Heart left ventricle (tissue), 16 donors: ENCODE measurements around the gene LGSN. TPM values are rescaled to one million over a fixed set of nuclear protein-coding genes. Genes with fewer than 3 reads are reported as not detected.
"Not testable (repeated sequence)": the region's sequence is repeated elsewhere in the genome, so short reads cannot be mapped to it uniquely, and the experiment has no call there.

Source experiments
- ATAC-seq, 4 donors: fragments of 200-7000 bp; cut with Tn5 transposase; one replicate each; pipeline ENCODE4 v1.9.1; 2020 to 2022; ENCODE audit warnings: moderate library complexity in 4 of 4, mild to moderate bottlenecking in 3 of 4, moderate number of reproducible peaks in 1 of 4
- DNase-seq, 5 donors: peaks; one replicate each; pipeline ENCODE4 v3.0.0-alpha.2; 2020
- H3K27ac ChIP-seq, 12 donors: fragments of 200-600 bp; sonication (generic) in 4 of 12; one replicate each; pipeline versions ENCODE4 v1.5.0 to v1.8.0; 2016 to 2022; ENCODE audit warnings: mild to moderate bottlenecking in 2 of 12
- H3K27me3 ChIP-seq, 9 donors: fragments of 200-600 bp; sonication (generic) in 2 of 9; one replicate each; pipeline versions ENCODE4 v1.5.1 to v1.8.0; 2016 to 2022; ENCODE audit warnings: mild to moderate bottlenecking in 3 of 9
- H3K36me3 ChIP-seq, 9 donors: fragments of 200-600 bp; sonication (generic) in 2 of 9; one replicate each; pipeline versions ENCODE4 v1.5.0 to v1.8.0; 2018 to 2022; ENCODE audit warnings: mild to moderate bottlenecking in 2 of 9
- H3K4me1 ChIP-seq, 12 donors: fragments of 200-600 bp; sonication (generic) in 4 of 12; one replicate each; pipeline versions ENCODE4 v1.5.0 to v1.8.0; 2016 to 2022; ENCODE audit warnings: mild to moderate bottlenecking in 3 of 12
- H3K4me3 ChIP-seq, 12 donors: fragments of 200-600 bp; sonication (generic) in 4 of 12; one replicate each; pipeline versions ENCODE4 v1.5.0 to v1.8.0; 2017 to 2022; ENCODE audit warnings: mild to moderate bottlenecking in 9 of 12, moderate library complexity in 4 of 12
- H3K9me3 ChIP-seq, 12 donors: fragments of 200-600 bp; sonication (generic) in 4 of 12; one replicate each; pipeline versions ENCODE4 v1.5.0 to v1.8.0; 2016 to 2022; ENCODE audit warnings: mild to moderate bottlenecking in 1 of 12
- POLR2A ChIP-seq, 2 donors: fragments of 450-650 bp; IDR thresholded peaks; one replicate each; pipeline ENCODE4 v1.6.1; 2017; ENCODE audit warnings: antibody characterized with exemption in 2 of 2, mild to moderate bottlenecking in 2 of 2, moderate library complexity in 2 of 2
- WGBS, 4 donors: extraction: QIAGEN DNeasy Blood & Tissue Kit in 2 of 4; methylation state at CpG; one replicate each; pipeline versions ENCODE4 v1.1.5 to v1.1.7; 2013 to 2018; 5-methylcytosine and 5-hydroxymethylcytosine counted together
- intact Hi-C, 10 donors: fragments of 100-400 bp; cut with DNase I; formaldehyde crosslinking; loops; one replicate each; pipeline versions ENCODE4 v1.11.1 to v1.14.2; 2022
- long read RNA-seq, 3 donors: library from polyadenylated mRNA; unstranded; transcript quantifications; one replicate each; pipeline ENCODE4 v2.0.0, GENCODE V29; 2020 to 2021
- polyA plus RNA-seq, 2 donors: library from polyadenylated mRNA; stranded (reverse); fragments of 200-250 nt; gene quantifications; one replicate each; pipeline ENCODE4 v1.2.3, GENCODE V29; 2013
- total RNA-seq, 9 donors: library from RNA; depleted of rRNA in 2 of 9; stranded (reverse); fragments of >200 nt in 2 of 9; fragmentation: NEBNext Ultra II Directional in 3 of 9; extraction: Animal tissue kit (Norgen Biotek cat#: 25700) in 3 of 9; gene quantifications; one replicate each; pipeline versions ENCODE4 v1.1.0 to v1.2.4, GENCODE V29; 2016 to 2023
- TF ChIP-seq, protein P1 (sequence below), 12 donors: fragments of 200-600 bp; sonication (generic) in 4 of 12; IDR thresholded peaks; one replicate each; pipeline versions ENCODE4 v1.5.0 to v1.8.0; 2018 to 2022; ENCODE audit warnings: antibody characterized with exemption in 12 of 12, mild to moderate bottlenecking in 5 of 12
- donor health status: ischemic (EF 13 %, LVEDD 7.1; RV severe dilation, severe dysfunction).
- donor health status: healthy with polysubstance abuse.
- donor health status: DM: no; HTN: yes; CAD: no.
- donor health status: DM: no; HTN: no; CAD: no.
- donor health status: ischemic (EF 25% LVEDD 6.9; RV normal size, moderate dysfunction).
- donor health status: ischemic (EF 25% LVEDD 5.7; RV mildly dilated, moderate dysfunction).
- donor health status: healthy.
- donor health status: DM: yes; HTN: yes; CAD: no.
- donor health status: ischemic (EF 35%, LVEDD 5.7; RV mildly dilated, moderate dysfunction).
- donor health status: nonischemic (EF 11% LVEDD 7.7; RV severe dilation, severe dysfunction).
- donor health status: DM: yes; HTN: yes; CAD: no.
- donor health status: PGD.
- donor health status: ischemic (EF 29% LVEDD 5.4; RV normal size, mild dysfunction).
- donor health status: nonischemic (EF 23%, LVEDD 6.1; RV moderate dilation, normal function).

Gene LGSN, protein sequence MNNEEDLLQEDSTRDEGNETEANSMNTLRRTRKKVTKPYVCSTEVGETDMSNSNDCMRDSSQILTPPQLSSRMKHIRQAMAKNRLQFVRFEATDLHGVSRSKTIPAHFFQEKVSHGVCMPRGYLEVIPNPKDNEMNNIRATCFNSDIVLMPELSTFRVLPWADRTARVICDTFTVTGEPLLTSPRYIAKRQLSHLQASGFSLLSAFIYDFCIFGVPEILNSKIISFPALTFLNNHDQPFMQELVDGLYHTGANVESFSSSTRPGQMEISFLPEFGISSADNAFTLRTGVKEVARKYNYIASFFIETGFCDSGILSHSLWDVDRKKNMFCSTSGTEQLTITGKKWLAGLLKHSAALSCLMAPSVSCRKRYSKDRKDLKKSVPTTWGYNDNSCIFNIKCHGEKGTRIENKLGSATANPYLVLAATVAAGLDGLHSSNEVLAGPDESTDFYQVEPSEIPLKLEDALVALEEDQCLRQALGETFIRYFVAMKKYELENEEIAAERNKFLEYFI
- total RNA-seq: not detected
- polyA plus RNA-seq: not detected
- long read RNA-seq, donor 1: 0 reads
- long read RNA-seq, donor 2: 0 reads
- long read RNA-seq, donor 3: 0 reads

DNA sequence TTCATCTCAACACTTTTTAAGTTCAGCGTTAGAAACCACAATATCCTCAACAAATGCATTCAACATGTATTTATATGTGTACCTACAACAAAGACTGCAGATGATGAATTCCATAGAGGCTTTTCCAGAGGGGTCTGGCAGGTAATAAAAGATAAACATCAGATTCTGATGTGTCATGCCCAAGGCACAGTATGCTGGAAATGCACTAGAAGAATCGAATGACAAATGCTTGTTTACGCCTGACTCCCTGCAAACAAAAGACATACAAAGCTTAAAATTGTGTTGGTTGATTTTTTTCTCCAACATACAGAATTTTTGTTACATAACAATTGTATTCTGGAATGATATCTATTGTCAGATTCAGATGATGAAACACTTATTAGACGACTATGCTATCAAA is at the start of gene LGSN:
LGSN (minus strand) TSS at position 45 of the 400 bp plus-strand sequence; CDS start at position 5, 40 bp downstream.
- TF ChIP-seq, protein P1, sequence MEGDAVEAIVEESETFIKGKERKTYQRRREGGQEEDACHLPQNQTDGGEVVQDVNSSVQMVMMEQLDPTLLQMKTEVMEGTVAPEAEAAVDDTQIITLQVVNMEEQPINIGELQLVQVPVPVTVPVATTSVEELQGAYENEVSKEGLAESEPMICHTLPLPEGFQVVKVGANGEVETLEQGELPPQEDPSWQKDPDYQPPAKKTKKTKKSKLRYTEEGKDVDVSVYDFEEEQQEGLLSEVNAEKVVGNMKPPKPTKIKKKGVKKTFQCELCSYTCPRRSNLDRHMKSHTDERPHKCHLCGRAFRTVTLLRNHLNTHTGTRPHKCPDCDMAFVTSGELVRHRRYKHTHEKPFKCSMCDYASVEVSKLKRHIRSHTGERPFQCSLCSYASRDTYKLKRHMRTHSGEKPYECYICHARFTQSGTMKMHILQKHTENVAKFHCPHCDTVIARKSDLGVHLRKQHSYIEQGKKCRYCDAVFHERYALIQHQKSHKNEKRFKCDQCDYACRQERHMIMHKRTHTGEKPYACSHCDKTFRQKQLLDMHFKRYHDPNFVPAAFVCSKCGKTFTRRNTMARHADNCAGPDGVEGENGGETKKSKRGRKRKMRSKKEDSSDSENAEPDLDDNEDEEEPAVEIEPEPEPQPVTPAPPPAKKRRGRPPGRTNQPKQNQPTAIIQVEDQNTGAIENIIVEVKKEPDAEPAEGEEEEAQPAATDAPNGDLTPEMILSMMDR (IDR thresholded peaks at IDR 0.05): no peak
- TF ChIP-seq POLR2A (IDR thresholded peaks at IDR 0.05): no peak
- 81 to 90% (median 83%) methylated on average over 4 of the region's 4 CpGs for WGBS, 4 donors
- DNase-seq (no peak), ATAC-seq (no peak)
- H3K27ac ChIP-seq: no peak within 1 kb of the TSS
- intact Hi-C loops: no loop called here
- peaks cover 0 to 4% (median 0%) of the 10 kb centered on the region in 9 donors for H3K27me3 ChIP-seq
- no peak within 1 kb of the TSS for H3K4me3 ChIP-seq
- no peaks in the 10 kb centered on the region for H3K4me1 ChIP-seq
- no peaks in the 10 kb centered on the region for H3K9me3 ChIP-seq
- H3K36me3 ChIP-seq: no peaks in the 10 kb centered on the region

DNA sequence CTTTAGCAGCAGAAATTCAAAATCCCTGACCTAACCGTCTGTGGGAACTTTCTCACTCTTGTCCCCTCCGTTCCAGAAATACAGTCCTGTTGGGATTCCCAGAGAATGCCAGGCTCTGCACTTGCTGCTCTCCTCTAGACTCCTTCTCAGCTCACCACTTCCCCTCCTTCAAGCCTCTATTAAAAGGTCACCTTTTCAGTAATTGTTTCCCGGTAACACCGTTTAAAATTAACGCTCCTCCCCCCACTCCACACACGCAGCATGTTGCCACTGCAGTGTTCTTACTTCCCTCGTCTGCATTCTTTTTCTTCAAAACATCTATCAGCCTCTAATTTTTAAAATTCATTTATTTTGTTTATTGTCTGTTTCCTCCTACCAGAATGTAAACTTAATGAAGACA is 48.6 kb upstream of the LGSN start:
- intact Hi-C loops: no loop called here
- WGBS, 4 donors: 57 to 60% (median 59%) methylated on average over 7 of the region's 7 CpGs
- no peak for TF ChIP-seq POLR2A (IDR thresholded peaks at IDR 0.05)
- TF ChIP-seq, protein P1 (IDR thresholded peaks at IDR 0.05): no peak

DNA sequence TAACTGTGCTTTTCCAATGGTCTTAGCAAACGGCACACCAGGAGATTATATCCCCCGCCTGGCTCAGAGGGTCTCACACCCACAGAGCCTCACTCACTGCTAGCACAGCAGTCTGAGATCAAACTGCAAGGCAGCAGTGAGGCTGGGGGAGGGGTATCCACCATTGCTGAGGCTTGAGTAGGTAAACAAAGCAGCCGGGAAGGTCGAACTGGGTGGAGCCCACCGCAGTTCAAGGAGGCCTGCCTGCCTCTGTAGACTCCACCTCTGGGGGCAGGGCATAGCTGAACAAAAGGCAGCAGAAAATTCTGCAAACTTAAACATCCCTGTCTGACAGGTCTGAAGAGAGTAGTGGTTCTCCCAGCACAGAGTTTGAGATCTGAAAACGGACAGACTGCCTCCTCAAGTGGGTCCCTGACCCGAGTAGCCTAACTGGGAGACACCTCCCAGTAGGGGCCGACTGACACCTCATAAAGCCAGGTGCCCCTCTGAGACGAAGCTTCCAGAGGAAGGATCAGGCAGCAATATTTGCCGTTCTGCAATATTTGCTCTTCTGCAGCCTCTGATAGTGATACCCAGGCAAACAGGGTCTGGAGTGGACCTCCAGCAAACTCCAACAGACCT is 42.8 kb upstream of the LGSN start:
- H3K4me1 ChIP-seq, DNase-seq, H3K36me3 ChIP-seq, H3K27me3 ChIP-seq, H3K27ac ChIP-seq, H3K4me3 ChIP-seq, ATAC-seq, intact Hi-C loops: not testable (repeated sequence)
- H3K9me3 ChIP-seq: peaks cover 0 to 16% (median 0%) of the 10 kb centered on the region in 12 donors
- WGBS, 4 donors: 73 to 82% (median 79%) methylated on average over 10 of the region's 10 CpGs

More for the DNA sequence above, 48.6 kb upstream of the LGSN start:
- Histone ChIP-seq H3K27ac (no peak overlapping the region), H3K4me1 (no peaks in the 10 kb centered on the region), H3K36me3 (no peaks in the 10 kb centered on the region), H3K27me3 (no peaks in the 10 kb centered on the region), H3K4me3 (no peak overlapping the region), H3K9me3 (peaks cover 0 to 3% (median 0%) of the 10 kb centered on the region in 12 donors)
- DNase-seq (no peak), ATAC-seq (no peak)

DNA sequence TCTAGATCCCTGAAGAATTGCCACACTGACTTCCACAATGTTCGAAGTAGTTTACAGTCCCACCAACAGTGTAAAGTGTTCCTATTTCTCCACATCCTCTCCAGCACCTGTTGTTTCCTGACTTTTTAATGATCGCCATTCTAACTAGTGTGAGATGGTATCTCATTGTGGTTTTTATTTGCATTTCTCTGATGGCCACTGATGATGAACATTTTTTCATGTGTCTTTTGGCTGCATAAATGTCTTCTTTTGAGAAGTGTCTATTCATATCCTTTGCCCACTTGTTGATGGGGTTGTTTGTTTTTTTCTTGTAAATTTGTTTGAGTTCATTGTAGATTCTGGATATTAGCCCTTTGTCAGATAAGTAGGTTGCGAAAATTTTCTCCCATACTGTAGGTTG is 37.6 kb upstream of the LGSN start:
- H3K36me3 ChIP-seq, H3K27me3 ChIP-seq, DNase-seq, H3K4me1 ChIP-seq, H3K27ac ChIP-seq, H3K4me3 ChIP-seq, H3K9me3 ChIP-seq, ATAC-seq: not testable (repeated sequence)
- 80 to 89% (median 85%) methylated on average over 3 of the region's 3 CpGs for WGBS, 4 donors
- intact Hi-C loops: loop anchor here in 4 of 10 donors (10.0 kb wide), 3 partner anchors 217 to 247 kb away; partner anchors contain the start of genes LOC128125822 (in 2 of the 4) and PTP4A1 (in 2 of the 4)

DNA sequence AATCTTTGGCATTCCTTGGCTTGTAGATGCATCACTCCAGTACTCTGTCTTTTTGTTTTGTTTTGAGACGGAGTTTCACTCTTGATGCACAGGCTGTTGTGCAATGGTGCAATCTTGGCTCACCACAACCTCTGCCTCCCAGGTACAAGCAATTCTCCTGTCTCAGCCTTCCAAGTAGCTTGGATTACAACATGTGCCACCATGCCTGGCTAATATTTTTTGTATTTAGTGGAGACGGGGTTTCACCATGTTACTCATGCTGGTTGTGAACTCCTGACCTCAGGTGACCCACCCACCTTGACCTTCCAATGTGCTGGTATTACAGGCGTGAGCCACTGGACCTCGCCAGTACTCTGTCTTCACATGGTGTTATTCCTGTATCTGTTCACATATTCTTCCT is 35.8 kb upstream of the LGSN start:
- Histone ChIP-seq H3K4me1 (peaks cover 0 to 13% (median 0%) of the 10 kb centered on the region in 12 donors), H3K27me3 (no peaks in the 10 kb centered on the region), H3K9me3 (peaks cover 0 to 3% (median 0%) of the 10 kb centered on the region in 12 donors), H3K4me3 (no peak overlapping the region), H3K27ac (no peak overlapping the region), H3K36me3 (no peaks in the 10 kb centered on the region)
- DNase-seq (no peak), ATAC-seq (no peak)
- WGBS, 4 donors: 83 to 93% (median 85%) methylated on average over 4 of the region's 4 CpGs
- intact Hi-C loops: loop anchor here in 4 of 10 donors (10.0 kb wide), 3 partner anchors 219 to 249 kb away; partner anchors contain the start of genes LOC128125822 (in 2 of the 4) and PTP4A1 (in 2 of the 4)
- TF ChIP-seq, protein P1 (IDR thresholded peaks at IDR 0.05): no peak
- no peak for TF ChIP-seq POLR2A (IDR thresholded peaks at IDR 0.05)
